GM21528 (cell line): Measurements from ENCODE around the gene GPR55.

Source experiments
- ATAC-seq: cut with Tn5 transposase; IDR thresholded peaks from one replicate; pipeline ENCODE4 v1.9.1; 2021; ENCODE audit warnings: mild to moderate bottlenecking, moderate library complexity; ENCODE audit not compliant: unreplicated experiment, low FRiP score

The GPR55 gene

DNA sequence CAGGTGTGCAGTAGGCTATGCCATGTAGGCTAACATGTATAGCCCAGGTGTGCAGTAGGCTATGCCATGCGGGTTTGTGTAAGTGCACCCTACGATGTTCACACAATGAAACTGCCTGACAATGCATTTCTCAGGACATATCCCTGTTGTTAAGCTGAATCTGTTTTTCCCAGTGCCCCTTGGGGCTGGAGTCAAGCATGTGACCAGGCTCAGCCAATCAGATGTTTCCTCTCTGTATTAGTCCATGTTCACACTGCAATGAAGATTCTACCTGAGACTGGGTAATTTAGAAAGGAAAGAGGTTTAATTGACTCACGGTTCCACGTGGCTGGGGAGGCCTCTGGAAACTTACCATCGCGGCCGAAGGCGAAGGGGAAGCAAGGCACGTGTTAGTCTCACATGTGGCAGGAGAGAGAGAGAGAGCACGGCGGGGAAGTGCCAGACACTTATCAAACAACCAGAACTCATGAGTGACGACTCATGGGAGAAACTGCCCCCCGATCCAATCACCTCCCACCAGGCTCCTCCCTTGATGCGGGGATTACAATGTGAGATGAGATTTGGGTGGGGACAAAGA, 36.1 kb downstream of the GPR55 start:
- ATAC-seq, result no peak

DNA sequence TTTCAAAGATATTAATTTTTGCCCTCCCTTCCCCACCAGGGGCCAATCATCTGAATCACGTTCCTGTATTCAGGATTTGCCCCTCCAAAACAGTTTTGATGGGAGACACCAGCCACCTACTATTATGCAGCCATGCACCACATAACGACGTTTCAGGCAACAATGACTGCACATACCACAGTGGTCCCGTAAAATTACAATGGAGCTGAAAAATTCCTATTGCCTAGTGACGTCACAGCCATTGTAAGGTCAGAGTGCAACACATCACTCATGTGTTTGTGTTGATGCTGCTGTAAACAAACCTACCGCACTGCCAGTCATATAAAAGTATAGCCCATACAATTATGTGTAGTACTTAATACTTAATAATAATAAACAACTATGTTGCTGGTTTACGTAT, 37.7 kb downstream of the GPR55 start:
- no peak for ATAC-seq

DNA sequence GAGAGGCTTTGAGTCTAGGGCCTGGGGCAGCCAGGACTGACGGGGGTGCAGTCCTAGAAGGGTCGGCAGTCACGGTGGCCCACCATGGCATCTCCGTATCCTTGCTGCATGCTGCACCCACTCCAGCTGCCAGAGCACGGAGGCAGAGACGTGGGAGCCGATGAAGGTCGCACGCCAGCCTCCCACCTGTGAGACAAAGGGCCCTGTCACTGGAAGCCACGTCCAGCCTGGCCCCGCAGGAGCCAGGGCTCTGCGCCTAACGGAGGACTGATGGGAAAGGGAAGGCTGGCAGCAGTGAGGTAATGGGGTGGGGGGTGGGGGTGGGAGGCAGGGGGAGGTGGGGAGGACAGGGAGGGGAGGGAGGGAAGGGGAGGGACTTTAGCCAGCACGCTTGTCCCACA, 38.4 kb downstream of the GPR55 start:
- ATAC-seq, result no peak

- no peak for ATAC-seq
These were observed 38.8 kb downstream of the GPR55 start for GRCh38 chr2:230886206-230886605.

DNA sequence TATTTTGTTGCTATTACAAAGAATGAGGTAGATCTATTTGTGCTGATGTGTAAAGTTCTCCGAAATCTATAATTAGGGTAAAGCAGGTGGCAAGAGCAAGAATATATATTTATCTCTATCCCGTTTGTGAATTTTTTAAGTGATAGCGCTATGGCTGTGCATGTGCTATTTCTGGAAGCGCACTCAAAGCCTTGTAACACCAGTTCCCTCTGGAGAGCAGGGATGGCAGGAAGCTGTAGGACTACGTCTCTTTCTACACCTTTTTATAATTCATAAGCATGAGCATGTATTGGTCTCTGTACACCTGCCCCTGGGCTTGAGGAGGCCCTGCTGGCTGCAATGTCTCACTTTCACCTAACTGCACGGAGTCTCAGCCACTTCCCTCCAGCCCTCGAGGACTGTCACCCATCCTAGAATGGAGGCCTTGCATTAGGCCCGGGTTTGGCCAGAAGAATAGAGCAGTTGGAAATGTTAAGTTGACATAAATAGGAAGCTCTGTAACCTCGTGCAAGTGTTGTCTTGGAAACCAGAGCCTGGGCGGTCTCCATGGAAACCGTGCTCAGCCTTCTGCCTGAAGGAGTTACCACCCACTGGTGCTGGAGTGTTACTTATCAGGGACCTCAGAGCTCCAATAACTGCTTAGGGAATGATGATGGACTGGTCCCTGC, 39.4 kb downstream of the GPR55 start:
- ATAC-seq, result no peak

DNA sequence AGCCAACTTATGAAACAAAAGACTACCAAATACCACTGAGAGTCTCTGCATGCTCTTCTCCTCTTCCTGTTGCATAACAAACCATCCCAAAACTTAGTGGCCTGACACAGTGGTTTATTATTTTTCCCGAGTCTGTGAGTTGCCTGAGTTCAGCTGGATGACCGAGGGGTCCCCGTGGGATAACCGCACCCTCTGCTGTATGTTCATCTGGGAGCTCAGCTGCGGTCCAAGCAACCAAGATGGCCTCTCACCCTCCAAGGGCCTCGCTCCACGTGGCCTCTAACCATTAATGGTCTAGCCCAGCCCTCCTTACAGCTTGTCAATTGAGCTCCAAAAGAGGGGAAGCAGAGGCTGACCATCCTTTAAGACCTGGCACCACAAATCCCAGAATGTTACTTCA, 43.2 kb downstream of the GPR55 start:
- ATAC-seq, result no peak

- ATAC-seq, result no peak
These were observed 45.2 kb downstream of the GPR55 start for GRCh38 chr2:230879891-230880290.

- no peak for ATAC-seq
These were observed 45.7 kb downstream of the GPR55 start for GRCh38 chr2:230879271-230879882.

DNA sequence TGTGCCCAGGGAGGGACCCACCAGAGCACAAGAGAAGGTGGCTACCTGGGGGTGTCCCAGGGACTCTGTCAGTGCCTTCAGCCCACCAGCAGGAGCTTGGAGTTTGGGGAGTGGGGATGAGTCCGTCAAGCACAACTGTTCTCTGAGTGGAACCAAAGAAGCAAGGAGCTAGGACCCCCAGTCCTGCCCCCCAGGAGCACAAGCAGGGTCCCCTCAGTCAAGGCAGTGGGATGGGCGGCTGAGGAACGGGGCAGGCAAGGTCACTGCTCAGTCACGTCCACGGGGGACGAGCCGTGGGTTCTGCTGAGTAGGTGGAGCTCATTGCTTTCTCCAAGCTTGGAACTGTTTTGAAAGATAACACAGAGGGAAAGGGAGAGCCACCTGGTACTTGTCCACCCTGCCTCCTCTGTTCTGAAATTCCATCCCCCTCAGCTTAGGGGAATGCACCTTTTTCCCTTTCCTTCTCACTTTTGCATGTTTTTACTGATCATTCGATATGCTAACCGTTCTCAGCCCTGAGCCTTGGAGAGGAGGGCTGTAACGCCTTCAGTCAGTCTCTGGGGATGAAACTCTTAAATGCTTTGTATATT, 46.3 kb downstream of the GPR55 start:
- no peak for ATAC-seq

DNA sequence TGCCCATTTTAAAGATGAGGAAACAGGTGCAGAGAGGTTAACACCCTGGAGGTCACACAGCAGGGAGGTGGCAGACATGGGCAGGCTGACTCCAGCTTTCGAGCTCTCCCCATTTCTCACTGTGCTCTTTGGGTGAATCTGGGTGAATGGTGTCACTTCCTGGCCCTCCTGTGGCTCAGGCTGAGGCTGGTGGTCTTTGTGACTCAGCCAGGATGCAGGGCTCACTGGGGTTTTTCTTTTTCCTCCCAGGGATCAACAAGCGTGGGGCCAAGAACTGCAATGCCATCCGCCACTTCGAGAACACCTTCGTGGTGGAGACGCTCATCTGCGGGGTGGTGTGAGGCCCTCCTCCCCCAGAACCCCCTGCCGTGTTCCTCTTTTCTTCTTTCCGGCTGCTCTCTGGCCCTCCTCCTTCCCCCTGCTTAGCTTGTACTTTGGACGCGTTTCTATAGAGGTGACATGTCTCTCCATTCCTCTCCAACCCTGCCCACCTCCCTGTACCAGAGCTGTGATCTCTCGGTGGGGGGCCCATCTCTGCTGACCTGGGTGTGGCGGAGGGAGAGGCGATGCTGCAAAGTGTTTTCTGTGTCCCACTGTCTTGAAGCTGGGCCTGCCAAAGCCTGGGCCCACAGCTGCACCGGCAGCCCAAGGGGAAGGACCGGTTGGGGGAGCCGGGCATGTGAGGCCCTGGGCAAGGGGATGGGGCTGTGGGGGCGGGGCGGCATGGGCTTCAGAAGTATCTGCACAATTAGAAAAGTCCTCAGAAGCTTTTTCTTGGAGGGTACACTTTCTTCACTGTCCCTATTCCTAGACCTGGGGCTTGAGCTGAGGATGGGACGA, 47.1 kb downstream of the GPR55 start:
- no peak for ATAC-seq

- ATAC-seq, result no peak
These were observed 47.8 kb downstream of the GPR55 start for GRCh38 chr2:230877116-230877758.

GRCh38 chr2:230875347-230876315, 49.4 kb downstream of the GPR55 start:
- ATAC-seq, result no peak

DNA sequence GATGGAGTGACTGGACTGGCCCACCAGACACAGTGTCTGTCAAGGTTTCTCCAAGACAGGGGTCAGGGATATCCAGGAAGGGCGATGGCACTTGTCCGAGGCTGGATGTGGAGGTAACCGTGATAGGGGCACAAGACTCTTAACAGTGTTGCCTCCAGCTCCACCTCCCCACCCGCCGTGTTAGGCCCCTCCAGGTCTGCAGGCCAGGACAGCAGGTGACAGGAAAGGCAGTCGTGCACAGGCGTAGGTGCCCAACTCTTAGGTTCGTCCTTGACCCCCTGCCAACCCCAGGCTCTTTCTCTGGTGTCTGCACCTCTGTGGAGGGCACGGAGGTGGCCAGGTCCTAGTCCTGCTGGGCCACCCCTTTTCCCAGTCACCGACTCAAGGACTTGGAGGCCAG, 50.2 kb downstream of the GPR55 start:
- no peak for ATAC-seq

- ATAC-seq, result no peak
These were observed 50.6 kb downstream of the GPR55 start for GRCh38 chr2:230874456-230874855.

DNA sequence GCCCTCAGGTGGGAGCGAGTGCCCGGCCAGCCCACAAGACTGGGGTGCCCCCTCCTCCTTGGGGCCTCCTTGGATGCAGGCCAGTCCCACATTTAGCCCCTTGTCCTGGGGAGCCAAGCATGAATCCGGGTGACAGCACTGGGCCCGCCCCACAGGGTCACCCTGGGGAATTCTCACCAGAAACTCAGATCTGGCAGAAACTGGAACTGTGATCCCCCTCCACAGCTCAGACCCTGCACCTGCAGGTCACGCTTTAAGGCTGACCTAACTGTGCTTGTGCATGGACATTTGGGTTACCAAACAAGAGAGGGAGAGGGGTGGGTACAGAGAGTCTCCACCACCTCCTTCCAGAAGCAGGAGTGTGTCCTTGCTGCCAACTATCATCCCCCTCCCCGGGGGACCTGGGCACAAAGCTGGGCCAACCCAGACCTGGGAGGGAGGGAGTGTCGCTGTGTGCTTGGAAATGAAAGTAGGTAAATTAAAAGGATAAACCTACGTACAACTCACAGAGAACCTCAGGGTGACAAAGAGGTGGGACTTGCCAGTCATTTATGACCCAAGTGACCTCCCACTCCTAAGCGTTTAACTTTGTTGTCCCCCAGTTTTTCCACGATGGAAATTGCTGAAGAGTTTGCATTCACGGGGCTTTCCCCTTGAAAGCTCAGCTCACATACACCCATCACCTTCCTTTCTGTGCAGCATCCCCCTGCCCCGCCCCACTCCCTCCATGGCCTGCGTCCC, 51.2 kb downstream of the GPR55 start:
- ATAC-seq, result peak; percentile 74

DNA sequence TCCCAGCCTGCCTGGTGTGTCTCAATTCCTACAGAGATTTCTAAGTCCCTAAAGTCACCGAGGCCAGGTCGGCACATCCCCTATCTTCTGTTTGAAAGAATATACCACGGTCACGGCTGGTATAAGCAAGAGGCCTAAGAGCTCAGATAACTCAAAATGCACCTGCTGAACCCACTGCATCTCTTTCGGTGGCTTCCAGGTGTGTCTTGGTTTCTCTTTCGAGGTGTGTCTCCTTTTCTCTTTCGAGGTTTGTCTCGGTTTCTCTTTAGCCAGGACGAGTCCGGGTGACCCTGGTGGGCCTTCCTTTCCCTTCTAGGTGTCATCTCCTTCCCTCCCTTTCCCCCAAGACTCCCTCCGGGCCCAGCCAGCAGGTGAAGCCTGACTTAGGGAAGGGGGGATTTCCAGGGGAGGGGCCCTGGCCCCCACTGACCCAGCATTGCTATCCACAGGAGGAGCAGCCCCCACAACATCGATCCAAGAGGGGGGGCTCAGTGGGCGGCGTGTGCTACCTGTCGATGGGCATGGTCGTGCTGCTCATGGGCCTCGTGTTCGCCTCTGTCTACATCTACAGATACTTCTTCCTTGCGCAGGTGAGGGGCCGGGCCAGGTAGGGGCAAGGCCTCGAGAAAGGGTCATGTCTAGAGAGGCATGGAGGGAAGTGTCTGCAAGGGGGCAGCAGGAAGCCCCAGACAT, 51.9 kb downstream of the GPR55 start:
- peak; percentile 70 for ATAC-seq

GRCh38 chr2:230872151-230872967, 52.7 kb downstream of the GPR55 start:
- ATAC-seq, result peak; percentile 4
